Measurements from ENCODE around the gene TMEM221. TPM values are rescaled to one million over a fixed set of nuclear protein-coding genes. Genes with fewer than 3 reads are reported as not detected.
A peak's percentile ranks its signal among the peaks of the same experiment; 100 is the strongest.

TMEM221 gene
- total and polyA plus RNA-seq, 10 of the 15 experiments (the other 5 are each of a cell fraction or from before 2014, with no cell fraction given): 0.04 to 0.24 TPM; not detected in 8

DNA sequence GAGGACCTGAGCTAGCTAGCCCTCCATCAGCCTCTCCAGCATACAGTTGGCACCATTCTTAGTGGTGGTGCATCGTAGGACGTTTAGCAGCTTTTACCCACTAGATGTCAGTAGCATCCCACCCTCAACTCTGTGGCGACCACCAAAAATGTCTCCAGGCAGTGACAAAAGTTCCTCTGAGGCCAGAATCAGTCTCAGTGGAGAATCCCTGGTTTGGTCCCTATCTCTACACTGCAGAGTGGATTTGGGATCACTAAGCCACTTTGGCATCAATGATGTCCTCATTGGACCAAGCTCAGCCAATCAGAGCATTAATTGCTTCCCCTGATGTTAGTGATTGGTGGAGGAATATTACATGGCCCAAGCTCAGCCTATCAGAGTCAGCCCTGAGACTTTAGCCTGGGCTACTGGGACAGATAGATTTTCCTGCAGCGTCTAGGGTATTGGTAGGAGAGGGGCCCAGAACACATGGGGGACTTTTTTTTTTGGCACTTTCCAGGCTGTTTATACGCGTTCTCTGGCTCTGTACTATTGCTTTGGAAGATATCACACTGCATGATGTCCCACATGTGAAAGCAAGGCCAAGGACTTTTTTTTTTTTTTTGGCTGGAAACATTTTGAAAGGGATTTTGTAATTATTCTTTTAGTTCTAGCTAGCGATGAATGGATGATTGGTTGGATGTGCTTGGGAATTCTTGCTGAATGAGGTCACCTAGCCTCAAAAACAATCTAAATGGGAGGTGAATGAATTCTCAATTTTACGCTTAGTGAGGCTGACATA is 7.0 kb downstream of the TMEM221 start:
- CTCF ChIA-PET: interaction anchor here (0.6 to 1.9 kb wide), 8 partner anchors 13 to 346 kb away, joined by 3 to 9 read pairs (median 6); partner anchors contain the start of gene MVB12A
- SMC1A ChIA-PET (ENCODE audit: uncharacterized antibody, unreplicated experiment): interaction anchor here (0.9 kb wide), 2 partner anchors 181 to 360 kb away, joined by 3 read pairs; no protein-coding TSS in a partner anchor
- in situ Hi-C loops (cut with MboI): no loop called here
- TF ChIP-seq MEF2B (IDR thresholded peaks at IDR 0.05; ENCODE audit: partially characterized antibody, poor library complexity, severe bottlenecking): no peak
- TF ChIP-seq, protein P1, sequence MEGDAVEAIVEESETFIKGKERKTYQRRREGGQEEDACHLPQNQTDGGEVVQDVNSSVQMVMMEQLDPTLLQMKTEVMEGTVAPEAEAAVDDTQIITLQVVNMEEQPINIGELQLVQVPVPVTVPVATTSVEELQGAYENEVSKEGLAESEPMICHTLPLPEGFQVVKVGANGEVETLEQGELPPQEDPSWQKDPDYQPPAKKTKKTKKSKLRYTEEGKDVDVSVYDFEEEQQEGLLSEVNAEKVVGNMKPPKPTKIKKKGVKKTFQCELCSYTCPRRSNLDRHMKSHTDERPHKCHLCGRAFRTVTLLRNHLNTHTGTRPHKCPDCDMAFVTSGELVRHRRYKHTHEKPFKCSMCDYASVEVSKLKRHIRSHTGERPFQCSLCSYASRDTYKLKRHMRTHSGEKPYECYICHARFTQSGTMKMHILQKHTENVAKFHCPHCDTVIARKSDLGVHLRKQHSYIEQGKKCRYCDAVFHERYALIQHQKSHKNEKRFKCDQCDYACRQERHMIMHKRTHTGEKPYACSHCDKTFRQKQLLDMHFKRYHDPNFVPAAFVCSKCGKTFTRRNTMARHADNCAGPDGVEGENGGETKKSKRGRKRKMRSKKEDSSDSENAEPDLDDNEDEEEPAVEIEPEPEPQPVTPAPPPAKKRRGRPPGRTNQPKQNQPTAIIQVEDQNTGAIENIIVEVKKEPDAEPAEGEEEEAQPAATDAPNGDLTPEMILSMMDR (IDR thresholded peaks at IDR 0.05 in 2 of 3, conservative IDR thresholded peaks at IDR 0.05 in 1 of 3; ENCODE audit: control insufficient read depth in 2 of 3, extremely low read depth in 1 of 3, insufficient read depth in 1 of 3, low read depth in 3 of 3, low read length in 3 of 3): peak; percentile 33 to 57 (median 45)
- peak; percentile 10 for TF ChIP-seq FOS (IDR thresholded peaks at IDR 0.05; ENCODE audit: borderline replicate concordance, extremely low read depth, insufficient read length)
- TF ChIP-seq SMAD5 (IDR thresholded peaks at IDR 0.05; ENCODE audit: low read depth): no peak
- peak; percentile 55 for TF ChIP-seq RAD21 (IDR thresholded peaks at IDR 0.05; ENCODE audit: insufficient read depth, low read depth, low read length)
- TF ChIP-seq ZNF274 (IDR thresholded peaks at IDR 0.05; ENCODE audit: insufficient read depth, insufficient read length): no peak
- no peak for TF ChIP-seq BACH1 (IDR thresholded peaks at IDR 0.05; ENCODE audit: borderline replicate concordance)
- TF ChIP-seq SMC3 (IDR thresholded peaks at IDR 0.05; ENCODE audit: borderline replicate concordance, low read length): peak; percentile 22; the same call in 1 of the 2 replicates
- TF ChIP-seq, protein P2, sequence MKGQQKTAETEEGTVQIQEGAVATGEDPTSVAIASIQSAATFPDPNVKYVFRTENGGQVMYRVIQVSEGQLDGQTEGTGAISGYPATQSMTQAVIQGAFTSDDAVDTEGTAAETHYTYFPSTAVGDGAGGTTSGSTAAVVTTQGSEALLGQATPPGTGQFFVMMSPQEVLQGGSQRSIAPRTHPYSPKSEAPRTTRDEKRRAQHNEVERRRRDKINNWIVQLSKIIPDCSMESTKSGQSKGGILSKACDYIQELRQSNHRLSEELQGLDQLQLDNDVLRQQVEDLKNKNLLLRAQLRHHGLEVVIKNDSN (IDR thresholded peaks at IDR 0.05; ENCODE audit: borderline replicate concordance, extremely low read length, insufficient read depth, low read depth, low read length): no peak
- TF ChIP-seq NFYB (IDR thresholded peaks at IDR 0.05; ENCODE audit: insufficient read depth, low read depth, low read length): peak; percentile 90
- TF ChIP-seq CEBPB (IDR thresholded peaks at IDR 0.05; ENCODE audit: borderline replicate concordance in 1 of 2, low read depth in 2 of 2, low read length in 2 of 2): no peak
- TF ChIP-seq RUNX3 (IDR thresholded peaks at IDR 0.05; ENCODE audit: low read length): peak; percentile 35
- TF ChIP-seq, protein P3, sequence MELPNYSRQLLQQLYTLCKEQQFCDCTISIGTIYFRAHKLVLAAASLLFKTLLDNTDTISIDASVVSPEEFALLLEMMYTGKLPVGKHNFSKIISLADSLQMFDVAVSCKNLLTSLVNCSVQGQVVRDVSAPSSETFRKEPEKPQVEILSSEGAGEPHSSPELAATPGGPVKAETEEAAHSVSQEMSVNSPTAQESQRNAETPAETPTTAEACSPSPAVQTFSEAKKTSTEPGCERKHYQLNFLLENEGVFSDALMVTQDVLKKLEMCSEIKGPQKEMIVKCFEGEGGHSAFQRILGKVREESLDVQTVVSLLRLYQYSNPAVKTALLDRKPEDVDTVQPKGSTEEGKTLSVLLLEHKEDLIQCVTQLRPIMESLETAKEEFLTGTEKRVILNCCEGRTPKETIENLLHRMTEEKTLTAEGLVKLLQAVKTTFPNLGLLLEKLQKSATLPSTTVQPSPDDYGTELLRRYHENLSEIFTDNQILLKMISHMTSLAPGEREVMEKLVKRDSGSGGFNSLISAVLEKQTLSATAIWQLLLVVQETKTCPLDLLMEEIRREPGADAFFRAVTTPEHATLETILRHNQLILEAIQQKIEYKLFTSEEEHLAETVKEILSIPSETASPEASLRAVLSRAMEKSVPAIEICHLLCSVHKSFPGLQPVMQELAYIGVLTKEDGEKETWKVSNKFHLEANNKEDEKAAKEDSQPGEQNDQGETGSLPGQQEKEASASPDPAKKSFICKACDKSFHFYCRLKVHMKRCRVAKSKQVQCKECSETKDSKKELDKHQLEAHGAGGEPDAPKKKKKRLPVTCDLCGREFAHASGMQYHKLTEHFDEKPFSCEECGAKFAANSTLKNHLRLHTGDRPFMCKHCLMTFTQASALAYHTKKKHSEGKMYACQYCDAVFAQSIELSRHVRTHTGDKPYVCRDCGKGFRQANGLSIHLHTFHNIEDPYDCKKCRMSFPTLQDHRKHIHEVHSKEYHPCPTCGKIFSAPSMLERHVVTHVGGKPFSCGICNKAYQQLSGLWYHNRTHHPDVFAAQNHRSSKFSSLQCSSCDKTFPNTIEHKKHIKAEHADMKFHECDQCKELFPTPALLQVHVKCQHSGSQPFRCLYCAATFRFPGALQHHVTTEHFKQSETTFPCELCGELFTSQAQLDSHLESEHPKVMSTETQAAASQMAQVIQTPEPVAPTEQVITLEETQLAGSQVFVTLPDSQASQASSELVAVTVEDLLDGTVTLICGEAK (IDR thresholded peaks at IDR 0.05; ENCODE audit: borderline replicate concordance): no peak
- TF ChIP-seq SP1 (IDR thresholded peaks at IDR 0.05; ENCODE audit: low read depth, low read length): peak; percentile 48

More for the DNA sequence above, 7.0 kb downstream of the TMEM221 start:
- H3K4me1 ChIP-seq (ENCODE audit: control insufficient read depth, insufficient read depth, low read length): no peaks in the 10 kb centered on the region
- 46% methylated on average over 8 of the region's 8 CpGs for WGBS (ENCODE audit: insufficient coverage, insufficient replicate concordance, low lambda C conversion rate, missing lambda C conversion rate)
- H3K27ac ChIP-seq (ENCODE audit: control insufficient read depth, insufficient read depth): no peak overlapping the region
- no peak overlapping the region for H3K4me2 ChIP-seq (ENCODE audit: control insufficient read depth, insufficient read depth)
- H3K36me3 ChIP-seq (ENCODE audit: control insufficient read depth in 2 of 2, insufficient read depth in 2 of 2, low read length in 1 of 2): no peaks in the 10 kb centered on the region
- no peak overlapping the region for H3K4me3 ChIP-seq
- ATAC-seq: peak; percentile 61
- no peaks in the 10 kb centered on the region for H3K27me3 ChIP-seq (replicated peaks in 1 of 2; ENCODE audit: control insufficient read depth in 2 of 2, insufficient read depth in 2 of 2, low read length in 1 of 2)
- no TSS peak for BruUV-seq (replicated peaks)
- no peaks in the 10 kb centered on the region for H3K79me2 ChIP-seq (ENCODE audit: control insufficient read depth, insufficient read depth, low read length)
- H4K20me1 ChIP-seq (ENCODE audit: control insufficient read depth, insufficient read depth): no peaks in the 10 kb centered on the region
- no peak overlapping the region for H3K9ac ChIP-seq (ENCODE audit: control insufficient read depth, insufficient read depth, low read length)
- RAD21 ChIA-PET (ENCODE audit: unreplicated experiment): interaction anchor here (1.0 to 1.3 kb wide), 2 partner anchors 9 to 116 kb away, joined by 3 to 4 read pairs; no protein-coding TSS in a partner anchor
- intact Hi-C loops (cut with micrococcal nuclease; ENCODE audit: unreplicated experiment): loop anchor here (10.0 kb wide), 1 partner anchor 413 kb away; the partner anchor contains the start of gene RPL18A
- H3K9me3 ChIP-seq (replicated peaks; ENCODE audit: control insufficient read depth, insufficient read depth, low read length): no peaks in the 10 kb centered on the region
- no peak for DNase-seq (ENCODE audit: low read depth, low spot score)
- no peak overlapping the region for H2AFZ ChIP-seq (ENCODE audit: control insufficient read depth, low read depth, low read length)
- POLR2A ChIA-PET: interaction anchor here (0.5 kb wide), 1 partner anchor 13 kb away, joined by 4 read pairs; no protein-coding TSS in a partner anchor
- peak; percentile 18 for FAIRE-seq
